ENCODE measurements around the gene TRAPPC12. TPM values are rescaled to one million over a fixed set of nuclear protein-coding genes. Genes with fewer than 3 reads are reported as not detected.

TRAPPC12 gene
- total RNA-seq, 2 experiments from 2014 or later: 44.3 to 45.8 TPM

GRCh38 chr2:3522961-3523421 lies 143.5 kb downstream of the TRAPPC12 start:
- no peak overlapping the region for H3K4me3 Mint-ChIP-seq
- no peak overlapping the region for H3K27ac Mint-ChIP-seq
- H3K4me1 Mint-ChIP-seq (ENCODE audit: low read depth): peaks cover 20% of the 10 kb centered on the region
- DNase-seq: no peak
- intact Hi-C loops (cut with micrococcal nuclease): no loop called here
- H3K36me3 Mint-ChIP-seq (ENCODE audit: low read depth): no peaks in the 10 kb centered on the region
- H3K9me3 Mint-ChIP-seq: no peaks in the 10 kb centered on the region
- no peaks in the 10 kb centered on the region for H3K27me3 Mint-ChIP-seq (ENCODE audit: low read depth)
- CTCF ChIA-PET: no interaction called here

GRCh38 chr2:3523551-3524041 lies 144.1 kb downstream of the TRAPPC12 start:
- Mint-ChIP-seq H3K9me3 (no peaks in the 10 kb centered on the region), H3K4me1 (ENCODE audit: low read depth) (peaks cover 20% of the 10 kb centered on the region), H3K27ac (no peak overlapping the region), H3K36me3 (ENCODE audit: low read depth) (no peaks in the 10 kb centered on the region), H3K27me3 (ENCODE audit: low read depth) (no peaks in the 10 kb centered on the region), H3K4me3 (no peak overlapping the region)
- intact Hi-C loops (cut with micrococcal nuclease): no loop called here
- CTCF ChIA-PET: no interaction called here
- DNase-seq: no peak

GRCh38 chr2:3526871-3527270 lies 147.4 kb downstream of the TRAPPC12 start:
- H3K36me3 Mint-ChIP-seq (ENCODE audit: low read depth): no peaks in the 10 kb centered on the region
- CTCF ChIA-PET: no interaction called here
- intact Hi-C loops (cut with micrococcal nuclease): no loop called here
- no peak for DNase-seq
- no peaks in the 10 kb centered on the region for H3K9me3 Mint-ChIP-seq
- no peaks in the 10 kb centered on the region for H3K27me3 Mint-ChIP-seq (ENCODE audit: low read depth)
- peaks cover under 1% of the 10 kb centered on the region for H3K4me1 Mint-ChIP-seq (ENCODE audit: low read depth)
- no peak overlapping the region for H3K27ac Mint-ChIP-seq
- H3K4me3 Mint-ChIP-seq: no peak overlapping the region

GRCh38 chr2:3527886-3528785 lies 148.6 kb downstream of the TRAPPC12 start:
- no peaks in the 10 kb centered on the region for H3K27me3 Mint-ChIP-seq (ENCODE audit: low read depth)
- no peaks in the 10 kb centered on the region for H3K4me1 Mint-ChIP-seq (ENCODE audit: low read depth)
- no peak overlapping the region for H3K4me3 Mint-ChIP-seq
- no peak for DNase-seq
- no peak overlapping the region for H3K27ac Mint-ChIP-seq
- intact Hi-C loops (cut with micrococcal nuclease): no loop called here
- H3K36me3 Mint-ChIP-seq (ENCODE audit: low read depth): no peaks in the 10 kb centered on the region
- CTCF ChIA-PET: no interaction called here
- no peaks in the 10 kb centered on the region for H3K9me3 Mint-ChIP-seq

Other genes with a start within 250 kb of the TRAPPC12 start
- gene EIPR1, start 1.9 kb upstream of the TRAPPC12 start, total RNA-seq: 10 to 100 TPM; 33.6 to 35.1 TPM
- 10 to 100 TPM; 45.6 to 49.8 TPM for gene ADI1, start 139.8 kb downstream of the TRAPPC12 start, total RNA-seq
- 10 to 100 TPM; 23.0 to 24.0 TPM for gene RNASEH1, start 178.6 kb downstream of the TRAPPC12 start, total RNA-seq
- gene RPS7, start 195.6 kb downstream of the TRAPPC12 start, total RNA-seq: 1,000 to 10,000 TPM; 1,982 to 2,051 TPM
- gene COLEC11, start 215.4 kb downstream of the TRAPPC12 start, total RNA-seq: under 1 TPM in 1 of 2 experiments, not detected in 1; 0.15 TPM

All from activated naive CD4-positive, alpha-beta T cell treated with anti-CD3 and anti-CD28 coated beads for 36 hours (primary cell).